Nephron progenitor cell (in vitro differentiated cells): Measurements from ENCODE around the gene TRIO.

ENCODE experiments used
- DNase-seq: peaks from one replicate; pipeline ENCODE4 v3.0.0; 2021
- H3K27ac Mint-ChIP-seq: 2 replicates; pipeline ENCODE4 v1.8.0; 2021; ENCODE audit warnings: mild to moderate bottlenecking, moderate library complexity, mixed read lengths
- H3K27me3 Mint-ChIP-seq: 2 replicates; pipeline ENCODE4 v1.8.0; 2021; ENCODE audit warnings: mild to moderate bottlenecking, low read depth, mixed read lengths; ENCODE audit not compliant: poor library complexity
- H3K36me3 Mint-ChIP-seq: 2 replicates; pipeline ENCODE4 v1.8.0; 2021; ENCODE audit warnings: low read depth, mixed read lengths
- H3K4me1 Mint-ChIP-seq: 2 replicates; pipeline ENCODE4 v1.8.0; 2021; ENCODE audit warnings: mixed read lengths
- H3K4me3 Mint-ChIP-seq: 2 replicates; pipeline ENCODE4 v1.8.0; 2021; ENCODE audit warnings: mild to moderate bottlenecking, moderate library complexity, mixed read lengths
- H3K9me3 Mint-ChIP-seq: 2 replicates; pipeline ENCODE4 v1.8.0; 2021; ENCODE audit warnings: mild to moderate bottlenecking, moderate library complexity, mixed read lengths
- CTCF ChIP-seq: fragments of 200-600 bp; sonication (generic); IDR thresholded peaks from 2 replicates; pipeline ENCODE4 v1.5.0; 2021; ENCODE audit warnings: antibody characterized with exemption

The TRIO gene

DNA sequence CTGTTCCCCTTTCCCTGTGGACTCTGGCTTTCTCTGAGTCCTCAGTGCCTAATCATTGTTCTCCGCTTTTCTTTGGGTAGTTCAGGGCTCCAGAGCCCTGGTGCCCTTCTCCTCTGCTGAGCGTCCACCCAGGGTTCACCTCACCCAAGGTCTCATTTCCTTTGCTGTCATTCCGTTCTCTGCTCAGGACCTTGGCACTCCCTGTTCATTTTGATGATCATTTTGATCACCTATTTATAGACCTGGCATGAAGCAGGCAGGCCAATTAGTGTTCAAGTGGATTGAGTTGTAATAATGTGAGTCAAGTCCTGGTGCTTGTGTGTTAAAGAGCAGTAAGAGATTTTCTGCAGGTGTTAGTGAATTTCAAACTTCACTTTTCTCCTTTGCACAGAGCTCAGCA is 3.6 kb downstream of the TRIO start:
- TF ChIP-seq CTCF, result no peak
- Mint-ChIP-seq H3K4me1 (peaks cover 9% of the 10 kb centered on the region), H3K36me3 (no peaks in the 10 kb centered on the region), H3K4me3 (peak overlapping the region; percentile 92), H3K27ac (peak overlapping the region; percentile 59), H3K27me3 (no peaks in the 10 kb centered on the region), H3K9me3 (no peaks in the 10 kb centered on the region)
- DNase-seq, result no peak

DNA sequence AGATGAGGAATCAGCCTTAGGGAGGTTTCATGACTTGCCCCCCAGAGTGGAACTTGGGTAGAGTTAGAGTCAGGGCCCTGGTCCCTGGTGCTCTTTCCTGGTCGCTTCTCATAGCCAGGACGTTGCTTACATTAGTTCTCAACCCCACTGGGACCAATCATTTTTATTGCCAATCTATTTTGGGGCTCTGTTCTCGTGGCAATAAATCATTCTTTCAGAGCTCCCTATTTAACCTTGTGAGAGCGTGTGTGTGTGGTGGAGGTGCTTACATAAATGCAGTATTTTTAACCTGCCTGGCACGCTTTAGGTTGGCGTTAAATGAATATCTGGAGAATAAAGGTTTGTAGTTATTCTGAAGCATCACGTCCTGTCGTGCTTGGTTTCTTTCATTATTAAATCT is 4.1 kb downstream of the TRIO start:
- H3K4me1 Mint-ChIP-seq, result peaks cover 5% of the 10 kb centered on the region
- no peaks in the 10 kb centered on the region for H3K27me3 Mint-ChIP-seq
- no peak overlapping the region for H3K27ac Mint-ChIP-seq
- no peak for DNase-seq
- TF ChIP-seq CTCF, result no peak
- H3K9me3 Mint-ChIP-seq, result no peaks in the 10 kb centered on the region
- peak overlapping the region; percentile 92 for H3K4me3 Mint-ChIP-seq
- H3K36me3 Mint-ChIP-seq, result no peaks in the 10 kb centered on the region

GRCh38 chr5:14148483-14148882 is 5.3 kb downstream of the TRIO start:
- H3K4me1 Mint-ChIP-seq, result no peaks in the 10 kb centered on the region
- H3K9me3 Mint-ChIP-seq, result no peaks in the 10 kb centered on the region
- DNase-seq, result no peak
- no peaks in the 10 kb centered on the region for H3K27me3 Mint-ChIP-seq
- H3K36me3 Mint-ChIP-seq, result no peaks in the 10 kb centered on the region
- peak overlapping the region; percentile 63 for H3K4me3 Mint-ChIP-seq
- TF ChIP-seq CTCF, result no peak
- peak overlapping the region; percentile 61 for H3K27ac Mint-ChIP-seq

GRCh38 chr5:14148890-14149671 is 5.9 kb downstream of the TRIO start:
- no peak for DNase-seq

DNA sequence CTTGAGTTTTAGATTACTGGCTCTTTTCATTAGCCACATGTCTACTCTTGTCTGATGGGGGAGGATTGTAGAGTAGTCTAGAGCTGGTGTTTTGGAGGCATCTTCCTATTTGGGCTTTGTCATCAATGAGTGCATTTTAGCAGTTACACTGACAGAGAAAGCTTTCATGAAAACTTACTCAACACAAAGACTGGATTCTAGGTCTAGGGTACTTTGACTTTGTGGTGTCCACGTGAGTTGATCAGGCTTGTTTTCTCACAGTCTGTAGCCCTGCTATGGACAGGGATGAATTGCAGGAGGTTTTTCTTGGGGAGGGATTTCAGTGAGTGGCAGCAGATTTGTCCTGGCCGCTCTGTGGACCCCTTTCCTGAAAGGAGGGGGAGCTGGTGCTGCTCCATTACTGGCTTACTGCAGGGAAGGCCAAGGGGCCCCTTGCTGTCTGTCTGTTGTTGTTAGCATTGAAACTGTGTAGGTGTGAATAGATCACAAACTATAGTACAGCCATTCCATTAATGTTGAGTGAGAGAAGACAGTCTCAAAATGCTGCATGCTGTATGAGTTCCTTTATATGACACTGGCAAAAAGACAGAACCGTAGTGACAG is 6.6 kb downstream of the TRIO start:
- Mint-ChIP-seq H3K36me3 (no peaks in the 10 kb centered on the region), H3K4me3 (peak overlapping the region; percentile 55), H3K4me1 (no peaks in the 10 kb centered on the region), H3K27ac (peak overlapping the region; percentile 46), H3K9me3 (no peaks in the 10 kb centered on the region), H3K27me3 (no peaks in the 10 kb centered on the region)
- TF ChIP-seq CTCF, result no peak
- DNase-seq, result no peak

More at GRCh38 chr5:14148890-14149671, 5.9 kb downstream of the TRIO start:
- peak overlapping the region; percentile 61 for H3K27ac Mint-ChIP-seq
- no peaks in the 10 kb centered on the region for H3K36me3 Mint-ChIP-seq
- H3K27me3 Mint-ChIP-seq, result no peaks in the 10 kb centered on the region
- H3K4me3 Mint-ChIP-seq, result peak overlapping the region; percentile 63
- no peaks in the 10 kb centered on the region for H3K9me3 Mint-ChIP-seq
- no peaks in the 10 kb centered on the region for H3K4me1 Mint-ChIP-seq
- TF ChIP-seq CTCF, result no peak

- TF ChIP-seq CTCF, result no peak
- H3K4me3 Mint-ChIP-seq, result no peak overlapping the region
- no peak overlapping the region for H3K27ac Mint-ChIP-seq
- DNase-seq, result no peak
- H3K9me3 Mint-ChIP-seq, result no peaks in the 10 kb centered on the region
- H3K27me3 Mint-ChIP-seq, result no peaks in the 10 kb centered on the region
- H3K4me1 Mint-ChIP-seq, result no peaks in the 10 kb centered on the region
- no peaks in the 10 kb centered on the region for H3K36me3 Mint-ChIP-seq
Measured at GRCh38 chr5:14151416-14151815, 8.3 kb downstream of the TRIO start.
